Sigmoid colon (tissue), 4 donors: ENCODE results near the gene NHS.

Experiments used
- POLR2AphosphoS5 ChIP-seq, 4 donors: sonication (generic); formaldehyde crosslinking; IDR thresholded peaks; one replicate each; pipeline ENCODE4 v1.6.1; 2017; ENCODE audit warnings: antibody characterized with exemption in 4 of 4
- TF ChIP-seq, protein P1 (sequence below), 4 experiments: fragments of 450-650 bp in 3 of 4; fragments of 200-600 bp in 1 of 4; IDR thresholded peaks; one replicate each; pipeline ENCODE4 v1.5.1; 2016 to 2019; ENCODE audit warnings: antibody characterized with exemption in 4 of 4, mild to moderate bottlenecking in 3 of 4, moderate library complexity in 2 of 4

DNA sequence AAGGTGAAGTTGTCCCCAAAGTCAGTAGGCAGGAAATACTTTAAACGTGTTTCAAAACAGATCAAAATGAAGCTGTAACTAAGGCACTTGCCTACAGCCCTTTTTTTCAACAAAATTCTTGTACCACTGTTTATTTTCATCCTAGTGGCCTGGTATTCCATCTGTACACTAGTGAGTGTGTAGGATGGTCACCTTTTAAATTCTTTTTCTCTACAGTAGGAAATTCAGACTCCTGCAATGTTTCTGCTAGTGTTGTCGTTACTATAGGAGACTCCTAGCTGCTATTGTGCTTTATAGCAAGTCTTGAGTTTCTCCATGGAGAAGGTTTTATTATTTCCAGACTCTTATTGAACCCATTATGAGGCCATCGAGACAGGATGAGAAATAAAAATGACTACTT is 7.0 kb upstream of the NHS start:
- TF ChIP-seq, protein P1, sequence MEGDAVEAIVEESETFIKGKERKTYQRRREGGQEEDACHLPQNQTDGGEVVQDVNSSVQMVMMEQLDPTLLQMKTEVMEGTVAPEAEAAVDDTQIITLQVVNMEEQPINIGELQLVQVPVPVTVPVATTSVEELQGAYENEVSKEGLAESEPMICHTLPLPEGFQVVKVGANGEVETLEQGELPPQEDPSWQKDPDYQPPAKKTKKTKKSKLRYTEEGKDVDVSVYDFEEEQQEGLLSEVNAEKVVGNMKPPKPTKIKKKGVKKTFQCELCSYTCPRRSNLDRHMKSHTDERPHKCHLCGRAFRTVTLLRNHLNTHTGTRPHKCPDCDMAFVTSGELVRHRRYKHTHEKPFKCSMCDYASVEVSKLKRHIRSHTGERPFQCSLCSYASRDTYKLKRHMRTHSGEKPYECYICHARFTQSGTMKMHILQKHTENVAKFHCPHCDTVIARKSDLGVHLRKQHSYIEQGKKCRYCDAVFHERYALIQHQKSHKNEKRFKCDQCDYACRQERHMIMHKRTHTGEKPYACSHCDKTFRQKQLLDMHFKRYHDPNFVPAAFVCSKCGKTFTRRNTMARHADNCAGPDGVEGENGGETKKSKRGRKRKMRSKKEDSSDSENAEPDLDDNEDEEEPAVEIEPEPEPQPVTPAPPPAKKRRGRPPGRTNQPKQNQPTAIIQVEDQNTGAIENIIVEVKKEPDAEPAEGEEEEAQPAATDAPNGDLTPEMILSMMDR (IDR thresholded peaks at IDR 0.05), result no peak
- no peak for TF ChIP-seq POLR2AphosphoS5 (IDR thresholded peaks at IDR 0.05)
